GM19328 (cell line): ENCODE data around the gene PRKAR2B.
"Not testable (repeated sequence)": the region's sequence is repeated elsewhere in the genome, so short reads cannot be mapped to it uniquely, and the experiment has no call there.

Source experiments
- ATAC-seq: cut with Tn5 transposase; IDR thresholded peaks from one replicate; pipeline ENCODE4 v1.9.1; 2021; ENCODE audit warnings: mild to moderate bottlenecking, moderate library complexity; ENCODE audit not compliant: unreplicated experiment

Gene PRKAR2B

GRCh38 chr7:107026166-107026565 is 18.3 kb upstream of the PRKAR2B start:
- no peak for ATAC-seq

GRCh38 chr7:107027208-107027607 is 17.3 kb upstream of the PRKAR2B start:
- no peak for ATAC-seq

DNA sequence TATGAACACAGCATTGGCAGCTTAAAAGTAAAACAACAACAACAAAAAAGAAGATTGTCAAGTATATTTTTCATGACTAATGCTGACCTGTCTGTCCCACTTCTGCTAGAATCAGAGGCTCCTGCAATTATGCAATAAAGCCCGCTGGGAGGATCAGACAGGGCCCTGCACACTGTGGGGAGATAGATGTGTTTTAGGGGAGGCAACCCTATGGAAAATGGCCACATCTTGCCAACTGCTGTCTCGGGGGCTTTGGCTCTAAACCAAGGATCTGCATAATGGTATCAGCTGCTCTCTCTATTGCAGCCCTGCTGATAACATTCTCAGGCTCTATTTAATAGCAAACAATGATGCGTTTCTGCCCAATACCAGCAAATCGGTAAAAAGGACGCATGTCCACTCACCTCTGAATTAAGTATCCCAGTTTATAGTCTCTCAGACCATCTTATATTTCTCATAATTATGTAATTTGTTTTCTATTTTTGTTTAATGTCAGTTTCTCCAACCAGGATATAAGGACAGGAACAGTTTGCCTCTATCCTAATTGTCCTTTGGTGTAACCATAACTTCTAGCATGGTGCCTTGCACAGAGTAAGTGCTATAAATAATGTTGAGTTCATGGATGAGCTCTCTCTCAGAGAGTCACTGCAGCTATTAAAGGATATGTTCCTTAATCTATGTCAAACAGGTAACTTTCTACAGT is 15.3 kb upstream of the PRKAR2B start:
- ATAC-seq: no peak

GRCh38 chr7:107029764-107030286 is 14.7 kb upstream of the PRKAR2B start:
- ATAC-seq: no peak

GRCh38 chr7:107032050-107032449 is 12.5 kb upstream of the PRKAR2B start:
- ATAC-seq: no peak

DNA sequence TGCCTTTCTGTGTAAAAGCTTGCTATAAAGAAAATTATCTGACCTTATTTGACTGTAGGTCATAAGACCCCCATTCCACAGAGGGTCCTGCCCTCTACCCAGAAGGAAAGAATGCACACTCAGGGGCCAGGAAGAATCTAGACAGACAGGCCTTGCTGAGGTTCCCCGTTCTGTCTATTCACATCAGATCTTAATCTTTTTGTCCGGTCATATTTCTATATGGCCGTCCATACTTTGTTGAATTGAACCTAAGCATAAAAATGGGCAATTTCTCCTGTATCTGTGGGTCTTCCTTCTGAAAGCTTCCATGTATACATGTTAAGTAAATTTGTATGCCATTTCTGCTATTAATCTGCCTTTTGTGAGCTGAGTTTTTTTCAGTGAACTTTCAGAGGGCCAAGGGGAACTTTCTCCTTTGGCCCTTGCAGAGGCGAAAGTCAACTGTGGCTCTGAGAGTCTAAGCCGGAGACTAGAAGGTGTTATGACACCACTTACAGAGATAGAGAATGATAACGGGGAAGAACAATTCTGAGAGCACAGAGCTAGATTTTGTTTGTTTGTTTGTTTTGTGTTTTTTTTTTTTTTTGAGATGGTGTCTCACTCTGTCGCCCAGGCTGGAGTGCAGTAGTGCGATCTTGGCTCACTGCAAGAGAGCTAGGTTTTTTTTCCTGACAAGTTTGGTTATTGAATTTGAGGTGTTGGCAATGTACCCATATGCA is 11.6 kb upstream of the PRKAR2B start:
- no peak for ATAC-seq

GRCh38 chr7:107034553-107034952 is 10.0 kb upstream of the PRKAR2B start:
- ATAC-seq: no peak

- no peak for ATAC-seq
These were observed 9.1 kb upstream of the PRKAR2B start for GRCh38 chr7:107035446-107035845.

DNA sequence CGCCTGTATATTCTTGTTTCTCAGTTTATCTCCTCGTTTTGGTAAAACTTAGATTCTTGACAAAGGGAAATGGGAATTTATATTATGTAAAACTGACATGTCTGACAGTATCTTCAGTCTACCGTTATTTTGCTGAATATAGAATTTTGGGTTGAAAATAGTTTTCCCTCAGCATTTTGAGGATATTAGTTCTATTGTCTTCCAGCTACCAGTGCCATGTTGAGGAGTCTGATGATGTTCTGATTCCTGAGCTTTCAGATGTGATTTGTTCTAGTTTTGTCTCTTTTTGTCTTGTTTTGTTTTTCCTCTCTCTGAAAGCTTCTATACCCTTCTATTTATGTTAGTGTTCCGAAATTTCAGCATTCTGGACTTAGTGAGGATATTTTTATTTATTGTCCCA is 8.0 kb upstream of the PRKAR2B start:
- ATAC-seq: no peak

DNA sequence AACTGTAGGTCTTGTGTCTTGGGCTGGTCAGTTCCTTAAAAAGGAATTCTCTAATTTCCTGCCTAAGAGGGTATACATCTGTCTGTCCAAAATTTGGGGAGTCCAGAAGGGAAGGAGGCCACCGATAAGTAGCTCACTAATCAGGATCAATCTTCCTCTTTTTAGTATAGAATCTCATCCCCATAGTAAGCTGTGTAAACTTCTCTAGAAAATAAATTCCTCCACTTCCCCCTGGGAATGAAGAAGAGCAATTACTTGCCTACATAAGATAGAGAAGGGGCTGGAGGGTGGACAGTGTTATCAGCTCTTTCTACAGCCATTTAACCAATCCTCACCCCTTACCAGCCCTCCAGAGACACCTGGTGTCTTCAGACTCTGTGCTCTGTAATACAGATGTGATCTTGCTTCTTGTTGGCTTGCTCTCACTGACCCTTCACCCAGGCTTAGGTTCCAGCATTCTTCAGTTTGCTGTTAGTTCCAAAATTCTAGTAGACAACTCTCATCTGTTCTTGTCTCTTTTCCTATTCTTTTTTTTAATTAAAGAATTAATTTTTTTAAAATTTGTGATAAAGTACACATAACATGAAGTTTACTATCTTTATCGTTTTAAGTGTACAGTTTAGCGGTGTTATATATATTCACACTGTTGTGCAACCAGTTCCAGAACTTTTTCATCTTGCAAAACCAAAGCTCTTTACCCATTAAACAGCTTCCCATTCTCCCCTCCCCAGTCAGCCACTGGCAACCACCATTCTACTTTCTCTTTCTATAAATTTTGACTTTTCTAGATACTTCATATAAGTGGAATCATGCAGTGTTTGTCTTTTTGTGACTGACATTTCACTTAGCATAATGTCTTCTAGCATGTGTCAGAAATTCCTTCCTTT is 6.5 kb upstream of the PRKAR2B start:
- no peak for ATAC-seq

DNA sequence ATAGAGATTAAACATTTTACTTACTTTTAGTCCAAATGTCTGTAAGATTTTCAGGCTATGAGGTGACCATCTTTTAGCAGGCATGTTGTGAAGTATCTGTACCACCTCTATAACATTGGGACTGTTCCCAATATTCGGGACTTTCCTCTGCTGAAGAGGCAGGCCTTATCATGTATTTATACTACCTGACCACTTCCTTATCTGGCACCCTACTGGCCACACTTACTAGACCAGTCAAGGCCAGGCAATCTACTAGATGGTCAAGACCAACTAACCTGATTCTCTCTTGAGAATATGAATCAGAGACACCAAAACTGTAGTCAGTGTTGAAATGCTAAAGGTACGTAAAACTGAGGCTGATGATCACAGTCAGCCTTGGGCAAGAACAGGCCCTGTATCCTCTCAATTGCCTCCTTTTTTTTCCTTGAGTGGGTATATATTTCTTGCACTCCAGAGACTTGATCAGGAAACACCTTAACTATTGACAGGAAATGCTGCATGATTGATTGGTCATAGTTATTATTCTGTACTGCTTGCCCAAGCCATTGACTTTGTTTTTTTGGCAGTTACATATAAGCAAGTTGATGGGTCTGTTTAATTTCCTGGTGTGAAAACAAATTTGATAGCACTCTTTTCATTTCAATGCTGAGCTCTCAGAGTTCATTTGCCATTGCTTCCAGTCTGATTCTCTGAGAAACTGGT is 5.2 kb upstream of the PRKAR2B start:
- ATAC-seq: no peak

GRCh38 chr7:107041097-107041496 is 3.4 kb upstream of the PRKAR2B start:
- no peak for ATAC-seq

DNA sequence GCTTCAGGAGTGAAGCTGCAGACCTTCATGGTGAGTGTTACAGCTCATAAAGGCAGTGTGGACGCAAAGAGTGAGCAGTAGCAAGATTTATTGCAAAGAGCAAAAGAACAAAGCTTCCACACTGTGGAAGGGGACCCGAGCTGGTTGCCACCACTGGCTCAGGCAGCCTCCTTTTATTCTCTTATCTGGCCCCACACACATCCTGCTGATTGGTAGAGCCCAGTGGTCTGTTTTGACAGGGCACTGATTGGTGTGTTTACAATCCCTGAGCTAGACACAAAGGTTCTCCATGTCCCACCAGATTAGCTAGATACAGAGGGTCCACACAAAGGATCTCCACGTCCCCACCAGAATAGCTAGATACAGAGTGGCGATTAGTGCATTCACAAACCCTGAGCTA is 2.7 kb upstream of the PRKAR2B start:
- ATAC-seq: not testable (repeated sequence)

GRCh38 chr7:107042326-107042910 is 2.1 kb upstream of the PRKAR2B start:
- ATAC-seq: not testable (repeated sequence)

- no peak for ATAC-seq
These were observed 1.0 kb upstream of the PRKAR2B start for GRCh38 chr7:107043491-107043890.

- ATAC-seq: no peak
These were observed 571 bp upstream of the PRKAR2B start for GRCh38 chr7:107043921-107044346.

GRCh38 chr7:107045195-107045960 is 873 bp downstream of the PRKAR2B start:
- ATAC-seq: no peak

DNA sequence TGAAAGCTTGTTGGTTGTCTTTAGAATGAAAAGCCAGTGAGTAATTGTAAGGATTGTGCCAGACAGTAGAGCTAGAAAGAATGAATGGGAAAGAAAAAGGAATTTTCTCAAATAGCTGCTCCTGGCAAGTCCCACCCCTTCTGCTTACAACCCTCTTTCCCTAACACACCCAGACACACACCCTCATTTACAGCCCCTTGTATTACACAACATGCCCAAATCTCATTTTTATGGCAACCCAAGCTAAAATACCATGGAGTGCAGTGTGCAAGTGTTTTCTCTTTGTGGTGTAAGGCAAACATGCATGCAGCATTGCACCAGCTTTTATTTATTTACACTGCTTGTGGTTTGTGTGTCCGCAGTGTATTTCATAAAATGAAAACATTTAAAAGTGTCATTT is 1.5 kb downstream of the PRKAR2B start:
- ATAC-seq: no peak

GRCh38 chr7:107046491-107047259 is 2.2 kb downstream of the PRKAR2B start:
- ATAC-seq: no peak
